ENCODE data around the gene ANXA2.

DNA sequence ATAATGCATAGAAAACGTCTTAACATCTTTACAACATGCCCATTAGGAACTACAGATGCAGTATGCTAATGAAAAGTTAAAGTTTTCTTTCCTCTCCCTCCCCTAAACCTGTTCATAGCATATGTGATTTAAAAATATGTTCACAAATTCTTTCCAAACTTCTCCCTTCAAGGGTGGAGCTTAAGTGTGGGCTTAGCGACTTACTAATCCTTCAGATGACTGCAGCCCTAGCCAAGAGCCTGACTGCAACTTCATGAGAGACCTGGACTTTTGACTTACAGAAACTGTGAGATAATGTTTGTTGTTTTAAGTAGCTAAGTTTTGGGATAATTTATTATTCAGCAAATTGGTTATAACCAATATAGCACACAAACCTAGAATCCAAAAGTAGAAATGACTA lies 22.0 kb upstream of the ANXA2 start:
- TF ChIP-seq, protein P1, sequence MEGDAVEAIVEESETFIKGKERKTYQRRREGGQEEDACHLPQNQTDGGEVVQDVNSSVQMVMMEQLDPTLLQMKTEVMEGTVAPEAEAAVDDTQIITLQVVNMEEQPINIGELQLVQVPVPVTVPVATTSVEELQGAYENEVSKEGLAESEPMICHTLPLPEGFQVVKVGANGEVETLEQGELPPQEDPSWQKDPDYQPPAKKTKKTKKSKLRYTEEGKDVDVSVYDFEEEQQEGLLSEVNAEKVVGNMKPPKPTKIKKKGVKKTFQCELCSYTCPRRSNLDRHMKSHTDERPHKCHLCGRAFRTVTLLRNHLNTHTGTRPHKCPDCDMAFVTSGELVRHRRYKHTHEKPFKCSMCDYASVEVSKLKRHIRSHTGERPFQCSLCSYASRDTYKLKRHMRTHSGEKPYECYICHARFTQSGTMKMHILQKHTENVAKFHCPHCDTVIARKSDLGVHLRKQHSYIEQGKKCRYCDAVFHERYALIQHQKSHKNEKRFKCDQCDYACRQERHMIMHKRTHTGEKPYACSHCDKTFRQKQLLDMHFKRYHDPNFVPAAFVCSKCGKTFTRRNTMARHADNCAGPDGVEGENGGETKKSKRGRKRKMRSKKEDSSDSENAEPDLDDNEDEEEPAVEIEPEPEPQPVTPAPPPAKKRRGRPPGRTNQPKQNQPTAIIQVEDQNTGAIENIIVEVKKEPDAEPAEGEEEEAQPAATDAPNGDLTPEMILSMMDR (conservative IDR thresholded peaks at IDR 0.05; ENCODE audit: low read depth in 2 of 2) = no peak
- TF ChIP-seq POLR2AphosphoS5 (IDR thresholded peaks at IDR 0.05; ENCODE audit: low read depth) (no peak), EZH2 (IDR thresholded peaks at IDR 0.05; ENCODE audit: low read depth, unreplicated experiment) (no peak), EZH2phosphoT487 (IDR thresholded peaks at IDR 0.05; ENCODE audit: unreplicated experiment) (no peak), STAT1 (IDR thresholded peaks at IDR 0.05; ENCODE audit: unreplicated experiment) (no peak), CREB1 (CRISPR knock-in tag; IDR thresholded peaks at IDR 0.05; ENCODE audit: low read depth) (no peak), REST (IDR thresholded peaks at IDR 0.05; ENCODE audit: unreplicated experiment) (no peak), NANOG (IDR thresholded peaks at IDR 0.05; ENCODE audit: borderline replicate concordance) (no peak), ZNF462 (CRISPR knock-in tag; IDR thresholded peaks at IDR 0.05) (no peak), ZNF114 (CRISPR knock-in tag; IDR thresholded peaks at IDR 0.05) (no peak)

All from GM23338 (cell line).